GM19025 (cell line): ENCODE measurements around the gene LAD1.

Experiments used
- ATAC-seq: cut with Tn5 transposase; IDR thresholded peaks from one replicate; pipeline ENCODE4 v1.9.1; 2021; ENCODE audit warnings: mild to moderate bottlenecking, low read depth, moderate library complexity; ENCODE audit not compliant: unreplicated experiment

LAD1 gene

GRCh38 chr1:201353186-201353940 lies 45.8 kb downstream of the LAD1 start:
- no peak for ATAC-seq

GRCh38 chr1:201351617-201352016 lies 47.5 kb downstream of the LAD1 start:
- ATAC-seq, result no peak

- no peak for ATAC-seq
Measured at GRCh38 chr1:201350884-201351283, 48.2 kb downstream of the LAD1 start.

- ATAC-seq, result no peak
Measured at GRCh38 chr1:201350361-201350725, 48.8 kb downstream of the LAD1 start.

- ATAC-seq, result no peak
Measured at GRCh38 chr1:201349092-201349491, 50.0 kb downstream of the LAD1 start.

- no peak for ATAC-seq
Measured at GRCh38 chr1:201348211-201348566, 50.9 kb downstream of the LAD1 start.

- ATAC-seq, result no peak
Measured at GRCh38 chr1:201347498-201348210, 51.5 kb downstream of the LAD1 start.

- ATAC-seq, result no peak
Measured at GRCh38 chr1:201346987-201347386, 52.1 kb downstream of the LAD1 start.

GRCh38 chr1:201346337-201346939 lies 52.7 kb downstream of the LAD1 start:
- ATAC-seq, result no peak

GRCh38 chr1:201345081-201345355 lies 54.1 kb downstream of the LAD1 start:
- ATAC-seq, result no peak

GRCh38 chr1:201344206-201345080 lies 54.7 kb downstream of the LAD1 start:
- no peak for ATAC-seq

GRCh38 chr1:201341377-201341776 lies 57.7 kb downstream of the LAD1 start:
- ATAC-seq, result no peak

- no peak for ATAC-seq
Measured at GRCh38 chr1:201336711-201337450, 62.2 kb downstream of the LAD1 start.

GRCh38 chr1:201335901-201336300 lies 63.2 kb downstream of the LAD1 start:
- no peak for ATAC-seq

GRCh38 chr1:201335174-201335870 lies 63.8 kb downstream of the LAD1 start:
- no peak for ATAC-seq

- ATAC-seq, result no peak
Measured at GRCh38 chr1:201334325-201335173, 64.6 kb downstream of the LAD1 start.

- ATAC-seq, result no peak
Measured at GRCh38 chr1:201332616-201333335, 66.3 kb downstream of the LAD1 start.

- ATAC-seq, result no peak
Measured at GRCh38 chr1:201332021-201332420, 67.1 kb downstream of the LAD1 start.
